HepG2 (cell line): ENCODE measurements around the gene DRC7. TPM values are rescaled to one million over a fixed set of nuclear protein-coding genes. Genes with fewer than 3 reads are reported as not detected.

ENCODE experiments used
- ARHGAP35 ChIP-seq: sonication (generic); formaldehyde crosslinking; IDR thresholded peaks from 2 replicates; pipeline ENCODE4 v1.9.0; 2022; ENCODE audit warnings: mild to moderate bottlenecking, inconsistent platforms, moderate library complexity, missing genetic modification reagents, borderline replicate concordance
- ETV6 ChIP-seq: sonication (generic); formaldehyde crosslinking; conservative IDR thresholded peaks from 2 replicates; pipeline ENCODE4 v1.4.0; 2020; ENCODE audit warnings: missing genetic modification reagents
- GATAD1 ChIP-seq: IDR thresholded peaks from 2 replicates; pipeline ENCODE4 v1.6.1; 2016; ENCODE audit warnings: missing genetic modification reagents, missing compliant biosample characterization
- HCFC1 ChIP-seq: fragments of 150-350 bp; IDR thresholded peaks from 2 replicates; pipeline ENCODE4 v1.6.1; 2014; ENCODE audit warnings: low read depth, low read length
- HOXA5 ChIP-seq: sonication (generic); formaldehyde crosslinking; IDR thresholded peaks from 2 replicates; pipeline ENCODE4 v1.4.0; 2020; ENCODE audit warnings: missing genetic modification reagents
- IRF2 ChIP-seq: IDR thresholded peaks from 2 replicates; pipeline ENCODE4 v1.6.1; 2018; ENCODE audit warnings: missing genetic modification reagents, missing compliant biosample characterization
- MBD4 ChIP-seq: IDR thresholded peaks from 2 replicates; pipeline ENCODE4 v1.6.1; 2012; ENCODE audit warnings: low read length, inconsistent platforms, borderline replicate concordance
- MEF2D ChIP-seq: sonication (generic); formaldehyde crosslinking; IDR thresholded peaks from 2 replicates; pipeline ENCODE4 v1.5.1; 2020; ENCODE audit warnings: mild to moderate bottlenecking, missing genetic modification reagents
- MIER2 ChIP-seq: IDR thresholded peaks from 2 replicates; pipeline ENCODE4 v1.6.1; 2016; ENCODE audit warnings: missing biosample characterization, missing genetic modification reagents
- NFIC ChIP-seq: IDR thresholded peaks from 2 replicates; pipeline ENCODE4 v1.6.1; 2012; ENCODE audit warnings: mild to moderate bottlenecking, low read length, inconsistent platforms
- PCBP2 ChIP-seq: fragments of 200-400 bp; formaldehyde crosslinking; optimal IDR thresholded peaks from 2 replicates; pipeline ENCODE3; 2018; ENCODE audit warnings: low read length, low read depth; ENCODE audit not compliant: poor library complexity, severe bottlenecking
- REPIN1 ChIP-seq: sonication (generic); formaldehyde crosslinking; IDR thresholded peaks from 2 replicates; pipeline ENCODE4 v1.8.0; 2022; ENCODE audit warnings: missing genetic modification reagents, low read depth, mild to moderate bottlenecking, borderline replicate concordance
- RFX3 ChIP-seq: IDR thresholded peaks from 2 replicates; pipeline ENCODE4 v1.6.1; 2016; ENCODE audit warnings: missing biosample characterization, missing genetic modification reagents
- SMC3 ChIP-seq: IDR thresholded peaks from 2 replicates; pipeline ENCODE4 v1.6.1; 2011; ENCODE audit warnings: low read length, improper control_type of control experiment
- TAF15 ChIP-seq: fragments of 200-400 bp; formaldehyde crosslinking; IDR thresholded peaks from one replicate; pipeline ENCODE4 v1.6.1; 2018; ENCODE audit warnings: mild to moderate bottlenecking, low read depth, low read length; ENCODE audit not compliant: poor library complexity, severe bottlenecking
- TEAD3 ChIP-seq: optimal IDR thresholded peaks from 2 replicates; pipeline ENCODE3; 2016; ENCODE audit warnings: borderline replicate concordance
- ZBTB38 ChIP-seq: sonication (generic); formaldehyde crosslinking; IDR thresholded peaks from 2 replicates; pipeline ENCODE4 v1.5.1; 2020; ENCODE audit warnings: mild to moderate bottlenecking, missing genetic modification reagents
- ZBTB7A ChIP-seq: sonication (generic); formaldehyde crosslinking; IDR thresholded peaks from 2 replicates; pipeline ENCODE4 v1.8.0; 2022; ENCODE audit warnings: mild to moderate bottlenecking, missing genetic modification reagents
- ZNF143 ChIP-seq: sonication (generic); formaldehyde crosslinking; IDR thresholded peaks from 2 replicates; pipeline ENCODE4 v1.4.0; 2020; ENCODE audit warnings: missing genetic modification reagents
- ZNF350 ChIP-seq: sonication (generic); formaldehyde crosslinking; IDR thresholded peaks from 2 replicates; pipeline ENCODE4 v1.4.0; 2020; ENCODE audit warnings: mild to moderate bottlenecking, low read depth, missing genetic modification reagents, borderline replicate concordance
- ZNF501 ChIP-seq: sonication (generic); formaldehyde crosslinking; IDR thresholded peaks from 2 replicates; pipeline ENCODE4 v1.5.1; 2020; ENCODE audit warnings: mild to moderate bottlenecking, moderate library complexity, missing genetic modification reagents
- ZNF546 ChIP-seq: sonication (generic); formaldehyde crosslinking; conservative IDR thresholded peaks from 2 replicates; pipeline ENCODE4 v1.8.1; 2023; ENCODE audit warnings: mild to moderate bottlenecking, missing genetic modification reagents
- ZSCAN29 ChIP-seq: sonication (generic); formaldehyde crosslinking; conservative IDR thresholded peaks from 2 replicates; pipeline ENCODE4 v1.4.0; 2020; ENCODE audit warnings: mild to moderate bottlenecking, missing genetic modification reagents
- polyA plus RNA-seq, 8 experiments: library from polyadenylated mRNA; depleted of rRNA in 3 of 8; stranded (reverse) in 7 of 8; unstranded in 1 of 8; fragments of >200 nt; fragmentation: Illumina TruSeq in 4 of 8; extraction: Trizol in 4 of 8; gene quantifications; 2 replicates each; pipeline versions ENCODE4 v1.2.1 to v1.2.3, GENCODE V29; 2011 to 2016; ENCODE audit warnings: low read depth in 4 of 8, missing spikeins in 1 of 8, mixed read lengths in 1 of 8; ENCODE audit not compliant: insufficient read depth in 1 of 8
- total RNA-seq, 5 experiments: library from RNA; depleted of rRNA; stranded (reverse); fragments of >200 nt; fragmentation: Illumina TruSeq; extraction: Trizol; gene quantifications; 2 replicates each; pipeline ENCODE4 v1.2.3, GENCODE V29; 2016; ENCODE audit warnings: low read depth in 1 of 5
- TF ChIP-seq, protein P1 (sequence below): sonication (generic); formaldehyde crosslinking; IDR thresholded peaks from 2 replicates; pipeline ENCODE4 v1.5.0; 2020; ENCODE audit warnings: mild to moderate bottlenecking, missing genetic modification reagents
- TF ChIP-seq, protein P2 (sequence below): sonication (generic); formaldehyde crosslinking; conservative IDR thresholded peaks from 2 replicates; pipeline ENCODE4 v1.8.0; 2022; ENCODE audit warnings: mild to moderate bottlenecking, moderate library complexity, missing genetic modification reagents
- TF ChIP-seq, protein P3 (sequence below): sonication (generic); formaldehyde crosslinking; IDR thresholded peaks from 2 replicates; pipeline ENCODE4 v1.5.0; 2020; ENCODE audit warnings: missing genetic modification reagents

The DRC7 gene
- total and polyA plus RNA-seq, 2 of the 13 experiments (the other 11 are each of a cell fraction or from before 2014, with no cell fraction given) = 2.7 to 3.4 TPM

DNA sequence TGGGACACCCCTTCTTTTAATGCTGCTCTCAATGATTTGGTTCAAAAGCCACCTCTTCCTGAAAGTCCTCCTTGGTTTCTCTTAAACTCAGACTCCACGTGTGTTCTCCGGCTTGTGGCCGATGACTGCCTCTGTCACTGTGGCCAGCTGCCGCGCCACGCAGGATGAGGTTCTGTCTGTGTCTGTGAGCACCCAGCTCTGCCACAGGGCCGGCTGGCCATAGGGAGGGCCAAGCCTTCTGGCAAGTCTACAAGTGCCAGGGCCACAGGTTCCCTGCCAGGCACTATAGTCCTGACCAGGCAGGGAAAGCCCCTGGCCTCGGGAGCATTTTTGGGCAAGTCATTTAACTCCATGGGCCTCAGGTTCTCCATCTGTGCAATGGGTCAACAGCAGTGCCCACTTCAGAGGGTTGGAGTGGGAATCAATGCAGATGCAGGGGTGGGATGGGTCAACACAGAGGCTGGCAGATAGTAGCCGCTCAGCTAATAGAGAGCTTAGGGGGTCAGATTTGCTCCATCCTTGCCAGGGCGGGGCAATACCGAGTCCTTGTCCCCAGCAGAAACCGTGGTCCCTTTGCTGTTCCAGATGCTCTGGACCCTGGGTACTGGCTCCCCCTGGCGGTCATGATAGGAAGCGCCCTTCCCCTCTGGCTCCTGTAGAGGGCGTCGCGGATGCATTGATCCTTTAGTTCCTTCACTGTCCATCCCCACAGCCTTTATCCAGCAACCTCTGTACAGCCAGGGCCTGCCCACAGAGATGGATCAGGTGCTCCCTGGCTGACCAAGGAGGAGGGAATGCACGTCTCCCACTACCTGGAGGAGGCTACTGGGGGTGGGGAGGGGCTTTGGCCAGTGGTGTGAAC is 45.8 kb upstream of the DRC7 start (continued):
- TF ChIP-seq, protein P1, sequence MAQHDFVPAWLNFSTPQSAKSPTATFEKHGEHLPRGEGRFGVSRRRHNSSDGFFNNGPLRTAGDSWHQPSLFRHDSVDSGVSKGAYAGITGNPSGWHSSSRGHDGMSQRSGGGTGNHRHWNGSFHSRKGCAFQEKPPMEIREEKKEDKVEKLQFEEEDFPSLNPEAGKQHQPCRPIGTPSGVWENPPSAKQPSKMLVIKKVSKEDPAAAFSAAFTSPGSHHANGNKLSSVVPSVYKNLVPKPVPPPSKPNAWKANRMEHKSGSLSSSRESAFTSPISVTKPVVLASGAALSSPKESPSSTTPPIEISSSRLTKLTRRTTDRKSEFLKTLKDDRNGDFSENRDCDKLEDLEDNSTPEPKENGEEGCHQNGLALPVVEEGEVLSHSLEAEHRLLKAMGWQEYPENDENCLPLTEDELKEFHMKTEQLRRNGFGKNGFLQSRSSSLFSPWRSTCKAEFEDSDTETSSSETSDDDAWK = no peak
- peak; percentile 42; the same call in 1 of the 2 replicates for TF ChIP-seq ZBTB38
- 0 out of 2 replicates have a peak, but pooled peaks have one; percentile 28 for TF ChIP-seq HCFC1
- 0 out of 2 replicates have a peak, but pooled peaks have one; percentile 74 for TF ChIP-seq ZSCAN29 (CRISPR knock-in tag)
- TF ChIP-seq, protein P2, sequence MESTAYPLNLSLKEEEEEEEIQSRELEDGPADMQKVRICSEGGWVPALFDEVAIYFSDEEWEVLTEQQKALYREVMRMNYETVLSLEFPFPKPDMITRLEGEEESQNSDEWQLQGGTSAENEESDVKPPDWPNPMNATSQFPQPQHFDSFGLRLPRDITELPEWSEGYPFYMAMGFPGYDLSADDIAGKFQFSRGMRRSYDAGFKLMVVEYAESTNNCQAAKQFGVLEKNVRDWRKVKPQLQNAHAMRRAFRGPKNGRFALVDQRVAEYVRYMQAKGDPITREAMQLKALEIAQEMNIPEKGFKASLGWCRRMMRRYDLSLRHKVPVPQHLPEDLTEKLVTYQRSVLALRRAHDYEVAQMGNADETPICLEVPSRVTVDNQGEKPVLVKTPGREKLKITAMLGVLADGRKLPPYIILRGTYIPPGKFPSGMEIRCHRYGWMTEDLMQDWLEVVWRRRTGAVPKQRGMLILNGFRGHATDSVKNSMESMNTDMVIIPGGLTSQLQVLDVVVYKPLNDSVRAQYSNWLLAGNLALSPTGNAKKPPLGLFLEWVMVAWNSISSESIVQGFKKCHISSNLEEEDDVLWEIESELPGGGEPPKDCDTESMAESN (CRISPR knock-in tag) = peak; percentile 95
- no peak; the same call in 1 of the 2 replicates for TF ChIP-seq ETV6
- peak; percentile 95 for TF ChIP-seq REPIN1 (CRISPR knock-in tag)
- TF ChIP-seq MBD4 = no peak
- peak; percentile 77 for TF ChIP-seq GATAD1
- no peak for TF ChIP-seq NFIC
- TF ChIP-seq PCBP2 = no peak
- peak; percentile 76; the same call in 1 of the 2 replicates for TF ChIP-seq MIER2
- TF ChIP-seq TEAD3 = peak; percentile 85
- no peak for TF ChIP-seq TAF15
- peak; percentile 71; the same call in 1 of the 2 replicates for TF ChIP-seq ARHGAP35 (CRISPR knock-in tag)
- TF ChIP-seq SMC3 = peak; percentile 100
- no peak for TF ChIP-seq RFX3 (CRISPR knock-in tag)
- TF ChIP-seq ZNF546 (CRISPR knock-in tag) = no peak
- no peak for TF ChIP-seq MEF2D
- TF ChIP-seq, protein P3, sequence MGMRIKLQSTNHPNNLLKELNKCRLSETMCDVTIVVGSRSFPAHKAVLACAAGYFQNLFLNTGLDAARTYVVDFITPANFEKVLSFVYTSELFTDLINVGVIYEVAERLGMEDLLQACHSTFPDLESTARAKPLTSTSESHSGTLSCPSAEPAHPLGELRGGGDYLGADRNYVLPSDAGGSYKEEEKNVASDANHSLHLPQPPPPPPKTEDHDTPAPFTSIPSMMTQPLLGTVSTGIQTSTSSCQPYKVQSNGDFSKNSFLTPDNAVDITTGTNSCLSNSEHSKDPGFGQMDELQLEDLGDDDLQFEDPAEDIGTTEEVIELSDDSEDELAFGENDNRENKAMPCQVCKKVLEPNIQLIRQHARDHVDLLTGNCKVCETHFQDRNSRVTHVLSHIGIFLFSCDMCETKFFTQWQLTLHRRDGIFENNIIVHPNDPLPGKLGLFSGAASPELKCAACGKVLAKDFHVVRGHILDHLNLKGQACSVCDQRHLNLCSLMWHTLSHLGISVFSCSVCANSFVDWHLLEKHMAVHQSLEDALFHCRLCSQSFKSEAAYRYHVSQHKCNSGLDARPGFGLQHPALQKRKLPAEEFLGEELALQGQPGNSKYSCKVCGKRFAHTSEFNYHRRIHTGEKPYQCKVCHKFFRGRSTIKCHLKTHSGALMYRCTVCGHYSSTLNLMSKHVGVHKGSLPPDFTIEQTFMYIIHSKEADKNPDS (CRISPR knock-in tag) = no peak
- TF ChIP-seq ZBTB7A (CRISPR knock-in tag) = no peak
- peak; percentile 96 for TF ChIP-seq HOXA5 (CRISPR knock-in tag)
- peak; percentile 71; the same call in 1 of the 2 replicates for TF ChIP-seq ZNF501 (CRISPR knock-in tag)
- peak; percentile 56; the same call in 1 of the 2 replicates for TF ChIP-seq ZNF143 (CRISPR knock-in tag)
- 0 out of 2 replicates have a peak, but pooled peaks have one; percentile 76 for TF ChIP-seq IRF2
- TF ChIP-seq ZNF350 (CRISPR knock-in tag) = peak; percentile 76; the same call in 1 of the 2 replicates
